ENCODE data around the gene SLC6A15.

The SLC6A15 gene

DNA sequence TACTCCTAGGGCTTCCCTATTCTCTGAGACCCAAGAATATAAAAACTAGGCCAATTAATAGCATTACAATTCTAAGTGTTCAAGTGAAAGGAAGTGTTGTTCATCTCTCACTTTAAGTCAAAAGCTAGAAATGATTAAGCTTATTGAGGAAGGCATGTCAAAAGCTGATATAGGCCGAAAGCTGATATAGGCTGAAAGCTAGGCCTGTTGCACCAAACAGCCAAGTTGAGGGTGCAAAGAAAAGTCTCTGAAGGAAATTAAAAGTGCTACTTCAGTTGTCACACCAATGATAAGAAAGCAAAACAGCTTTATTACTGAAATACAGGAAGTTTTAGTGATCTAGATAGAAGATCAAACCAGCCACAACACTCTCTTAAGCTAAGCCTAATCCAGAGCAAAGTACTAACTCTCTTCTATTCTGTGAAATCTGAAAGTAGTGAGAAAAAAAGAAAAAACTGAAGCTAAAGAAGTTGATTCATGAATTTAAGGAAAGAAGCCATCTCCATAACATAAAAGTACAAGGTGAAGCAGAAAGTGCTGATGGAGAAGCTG, 68.9 kb downstream of the SLC6A15 start:
- Mint-ChIP-seq H3K4me1 (no peaks in the 10 kb centered on the region), H3K9me3 (no peaks in the 10 kb centered on the region), H3K4me3 (no peak overlapping the region), H3K36me3 (ENCODE audit: low read depth) (no peaks in the 10 kb centered on the region), H3K27ac (no peak overlapping the region), H3K27me3 (no peaks in the 10 kb centered on the region)
- ATAC-seq (no peak), DNase-seq (no peak)

DNA sequence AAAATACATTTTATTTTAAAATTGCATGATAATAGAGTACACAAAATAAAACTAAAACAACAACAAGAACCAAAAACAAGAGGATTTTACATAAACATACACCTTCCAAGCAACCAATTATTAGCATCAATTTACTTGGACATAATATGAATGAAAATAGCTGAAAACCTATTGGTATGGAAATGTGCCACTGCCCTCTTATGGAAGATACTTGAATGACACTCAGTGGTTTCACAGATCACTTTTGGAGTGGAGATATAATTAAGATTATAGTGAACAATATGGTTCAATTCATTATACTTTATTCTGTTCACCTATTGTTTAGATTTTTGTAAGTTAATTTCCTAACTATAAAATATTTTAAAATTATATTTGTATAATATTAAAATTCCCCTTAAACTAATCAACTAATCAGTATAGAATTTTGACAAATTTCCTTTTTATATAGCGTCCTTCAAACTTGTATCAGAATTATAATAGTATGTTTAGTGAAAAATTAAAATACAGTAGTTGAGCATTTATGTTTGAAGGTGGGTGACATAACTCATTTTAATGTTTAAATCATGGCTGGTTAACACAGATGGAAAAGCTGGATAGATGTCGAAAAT, 70.1 kb downstream of the SLC6A15 start:
- Mint-ChIP-seq H3K4me3 (no peak overlapping the region), H3K27me3 (no peaks in the 10 kb centered on the region), H3K9me3 (no peaks in the 10 kb centered on the region), H3K36me3 (ENCODE audit: low read depth) (no peaks in the 10 kb centered on the region), H3K4me1 (no peaks in the 10 kb centered on the region), H3K27ac (no peak overlapping the region)
- ATAC-seq (no peak), DNase-seq (no peak)

DNA sequence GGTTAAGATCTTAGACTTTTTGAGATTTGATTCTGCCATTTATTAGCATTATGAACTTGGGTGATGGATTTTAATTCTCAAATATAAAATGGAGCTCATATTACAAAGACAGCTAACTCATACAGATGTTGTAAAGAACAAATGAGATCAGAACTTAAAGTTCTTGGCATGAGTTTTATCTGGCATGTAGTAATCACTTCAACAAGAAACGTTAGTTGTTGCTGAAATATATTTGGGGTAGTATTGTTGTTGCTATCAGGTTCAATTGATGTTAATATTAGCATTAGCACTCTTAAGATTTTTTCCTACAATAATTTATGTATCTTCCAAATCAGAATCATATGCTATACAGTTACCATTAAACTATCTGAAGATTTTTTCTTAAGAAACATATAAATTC, 71.0 kb downstream of the SLC6A15 start:
- Mint-ChIP-seq H3K4me3 (no peak overlapping the region), H3K9me3 (no peaks in the 10 kb centered on the region), H3K27ac (no peak overlapping the region), H3K27me3 (no peaks in the 10 kb centered on the region), H3K4me1 (no peaks in the 10 kb centered on the region), H3K36me3 (ENCODE audit: low read depth) (no peaks in the 10 kb centered on the region)
- DNase-seq (no peak), ATAC-seq (no peak)

DNA sequence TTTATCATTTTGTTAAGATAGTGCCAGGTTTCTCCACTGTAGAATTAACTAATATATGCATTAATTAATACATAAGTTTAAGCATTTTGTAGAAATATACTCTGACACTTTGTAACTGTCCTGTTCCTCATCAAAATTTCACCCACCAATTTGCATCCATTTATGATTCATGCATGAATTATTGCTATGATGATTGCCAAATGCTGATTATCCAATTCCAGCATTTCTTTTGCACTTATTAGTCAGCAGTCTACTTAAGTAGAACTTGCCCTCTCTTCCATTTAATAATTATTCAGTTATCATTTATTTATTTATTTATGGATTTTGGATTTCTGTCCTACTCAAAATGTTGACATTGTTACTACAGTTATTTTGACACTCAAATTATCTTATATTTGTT, 72.2 kb downstream of the SLC6A15 start:
- ATAC-seq, result no peak
- H3K4me1 Mint-ChIP-seq, result no peaks in the 10 kb centered on the region
- no peak for DNase-seq
- H3K4me3 Mint-ChIP-seq, result no peak overlapping the region
- H3K9me3 Mint-ChIP-seq, result no peaks in the 10 kb centered on the region
- H3K36me3 Mint-ChIP-seq (ENCODE audit: low read depth), result no peaks in the 10 kb centered on the region
- no peak overlapping the region for H3K27ac Mint-ChIP-seq
- no peaks in the 10 kb centered on the region for H3K27me3 Mint-ChIP-seq

- Mint-ChIP-seq H3K27ac (no peak overlapping the region), H3K36me3 (ENCODE audit: low read depth) (no peaks in the 10 kb centered on the region), H3K9me3 (no peaks in the 10 kb centered on the region), H3K4me1 (no peaks in the 10 kb centered on the region), H3K27me3 (peaks cover 2% of the 10 kb centered on the region), H3K4me3 (no peak overlapping the region)
- DNase-seq (no peak), ATAC-seq (no peak)
Observed at GRCh38 chr12:84826925-84827324, 85.7 kb downstream of the SLC6A15 start.

DNA sequence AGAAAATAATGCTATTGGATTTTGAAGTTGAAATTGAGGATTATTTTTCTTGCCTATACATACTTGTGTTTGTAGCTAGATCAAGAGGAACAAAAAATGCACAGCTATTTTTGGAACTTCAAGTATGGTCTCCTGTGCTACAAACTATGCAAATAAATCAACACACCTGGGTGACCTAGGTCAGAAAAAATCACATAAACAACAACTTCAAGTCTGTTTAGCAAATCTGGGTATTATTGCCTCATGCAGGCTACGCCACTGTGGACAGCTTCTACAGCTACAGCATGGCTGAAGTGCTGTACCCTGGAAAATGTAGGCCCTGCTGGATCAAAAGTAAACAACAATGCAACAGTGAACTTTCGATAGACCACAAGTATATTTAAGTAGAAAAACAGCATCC, 87.5 kb downstream of the SLC6A15 start:
- DNase-seq (no peak), ATAC-seq (no peak)
- peaks cover 2% of the 10 kb centered on the region for H3K27me3 Mint-ChIP-seq
- no peaks in the 10 kb centered on the region for H3K4me1 Mint-ChIP-seq
- no peaks in the 10 kb centered on the region for H3K9me3 Mint-ChIP-seq
- H3K27ac Mint-ChIP-seq, result no peak overlapping the region
- no peak overlapping the region for H3K4me3 Mint-ChIP-seq
- H3K36me3 Mint-ChIP-seq (ENCODE audit: low read depth), result no peaks in the 10 kb centered on the region

DNA sequence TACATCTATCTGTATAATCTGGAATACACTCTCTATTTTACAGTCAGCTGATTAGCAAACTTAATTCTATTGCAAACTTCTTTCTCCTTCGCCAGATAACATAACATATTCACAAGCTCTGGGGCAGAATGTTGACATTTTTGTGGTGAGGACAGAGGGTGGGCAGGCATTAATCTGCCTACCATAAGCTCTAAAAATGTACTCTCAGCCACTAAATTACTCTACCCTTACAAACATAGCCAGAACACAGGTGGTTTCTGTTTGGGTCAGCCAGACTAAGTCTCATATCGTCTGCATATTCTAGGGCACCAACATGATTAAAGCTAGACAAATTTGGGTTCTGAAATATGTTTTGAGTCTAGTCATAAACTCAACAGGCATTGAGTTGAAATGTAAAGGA, 90.1 kb downstream of the SLC6A15 start:
- Mint-ChIP-seq H3K4me1 (no peaks in the 10 kb centered on the region), H3K36me3 (ENCODE audit: low read depth) (no peaks in the 10 kb centered on the region), H3K4me3 (no peak overlapping the region), H3K27ac (no peak overlapping the region), H3K27me3 (no peaks in the 10 kb centered on the region), H3K9me3 (peaks cover 3% of the 10 kb centered on the region)
- no peak for DNase-seq
- ATAC-seq, result no peak

DNA sequence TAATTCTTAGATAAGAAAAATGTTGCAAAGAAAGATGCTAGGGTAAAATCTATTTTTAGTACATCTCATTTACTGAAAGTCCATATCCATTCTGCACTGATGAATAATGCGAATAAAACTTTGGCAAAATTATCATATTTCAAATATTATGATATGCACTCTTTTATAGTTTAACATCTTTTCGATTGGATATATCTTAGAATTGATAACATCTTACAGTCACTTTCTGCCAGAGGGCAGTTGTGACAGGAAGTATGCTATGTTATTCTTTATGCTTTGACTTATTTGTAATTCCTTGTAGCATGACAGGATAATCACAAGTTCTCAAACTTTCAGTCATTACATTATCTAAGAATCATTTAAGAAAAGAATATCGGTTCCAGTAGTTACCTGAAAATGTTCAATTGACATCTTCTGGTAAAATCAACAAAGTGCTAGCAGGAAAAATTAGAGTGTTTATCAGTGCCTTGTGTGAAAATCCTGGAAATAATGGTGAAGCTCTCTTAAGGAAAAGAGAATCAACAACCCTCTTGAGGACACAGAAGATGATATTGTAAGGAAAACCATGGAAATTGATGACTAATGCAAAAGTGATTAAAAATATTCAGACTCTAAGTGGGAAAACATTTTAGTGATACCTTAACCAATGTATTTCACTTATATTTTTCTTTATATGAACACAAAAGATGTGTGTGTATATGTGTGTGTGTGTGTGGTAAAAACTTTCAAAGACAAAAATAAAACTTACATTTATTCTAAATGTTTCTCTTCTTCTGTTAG, 95.5 kb downstream of the SLC6A15 start:
- H3K36me3 Mint-ChIP-seq (ENCODE audit: low read depth), result no peaks in the 10 kb centered on the region
- H3K4me1 Mint-ChIP-seq, result no peaks in the 10 kb centered on the region
- no peak for DNase-seq
- H3K9me3 Mint-ChIP-seq, result peaks cover 3% of the 10 kb centered on the region
- H3K4me3 Mint-ChIP-seq, result no peak overlapping the region
- H3K27ac Mint-ChIP-seq, result no peak overlapping the region
- ATAC-seq, result no peak
- H3K27me3 Mint-ChIP-seq, result no peaks in the 10 kb centered on the region

DNA sequence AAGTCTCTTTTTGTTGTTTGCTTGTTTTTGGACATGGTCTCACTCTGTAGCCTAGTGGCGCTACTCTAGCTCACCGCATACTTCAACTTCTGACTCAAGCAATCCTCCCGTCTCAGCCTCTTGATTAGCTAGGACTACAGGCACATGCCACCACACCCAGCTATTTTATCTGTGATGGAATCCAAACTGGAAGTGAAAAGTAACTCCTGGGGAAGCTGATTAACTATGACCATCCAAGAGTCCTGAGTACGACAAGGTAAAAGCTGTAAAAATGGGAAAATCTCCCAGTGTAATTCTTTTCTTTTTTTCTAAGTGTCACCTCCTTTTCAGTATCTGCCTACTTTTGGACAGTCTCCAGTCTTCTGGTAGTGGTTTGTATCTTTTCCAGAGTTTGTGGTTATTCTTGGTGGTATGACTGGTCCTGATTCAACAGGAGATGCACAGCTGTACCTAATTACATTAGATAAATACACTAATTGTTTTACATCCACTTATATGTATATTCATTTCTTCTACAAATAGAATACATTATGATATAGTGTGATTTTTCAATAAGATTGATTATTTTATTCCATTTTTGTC, 97.8 kb downstream of the SLC6A15 start:
- Mint-ChIP-seq H3K9me3 (peaks cover 3% of the 10 kb centered on the region), H3K27ac (no peak overlapping the region), H3K4me1 (no peaks in the 10 kb centered on the region), H3K4me3 (no peak overlapping the region), H3K36me3 (ENCODE audit: low read depth) (no peaks in the 10 kb centered on the region), H3K27me3 (no peaks in the 10 kb centered on the region)
- no peak for ATAC-seq
- DNase-seq, result no peak

- Mint-ChIP-seq H3K4me1 (no peaks in the 10 kb centered on the region), H3K4me3 (no peak overlapping the region), H3K27ac (no peak overlapping the region), H3K36me3 (ENCODE audit: low read depth) (no peaks in the 10 kb centered on the region), H3K27me3 (no peaks in the 10 kb centered on the region), H3K9me3 (peaks cover 3% of the 10 kb centered on the region)
- ATAC-seq (no peak), DNase-seq (no peak)
Observed at GRCh38 chr12:84813780-84814663, 98.6 kb downstream of the SLC6A15 start.

DNA sequence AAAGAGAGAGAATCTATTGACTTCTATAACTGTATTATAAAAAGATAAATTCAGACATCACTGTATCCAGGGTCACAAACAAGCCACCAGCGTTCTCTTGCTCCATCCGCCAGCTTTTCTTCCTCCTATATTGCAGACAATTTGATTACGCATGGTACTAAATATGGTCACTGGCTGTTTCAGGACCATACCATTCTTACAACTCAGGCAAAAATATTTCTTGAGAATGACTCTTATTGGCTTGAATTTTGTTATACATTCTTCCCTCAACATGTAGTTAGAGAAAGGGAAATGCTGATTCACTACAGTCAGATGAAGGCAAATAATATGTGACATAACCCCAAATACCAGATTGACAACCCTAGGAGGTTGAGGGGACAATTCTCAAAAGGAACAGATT, 101.3 kb downstream of the SLC6A15 start:
- DNase-seq (no peak), ATAC-seq (no peak)
- Mint-ChIP-seq H3K4me1 (no peaks in the 10 kb centered on the region), H3K9me3 (no peaks in the 10 kb centered on the region), H3K4me3 (no peak overlapping the region), H3K27ac (no peak overlapping the region), H3K36me3 (ENCODE audit: low read depth) (no peaks in the 10 kb centered on the region), H3K27me3 (no peaks in the 10 kb centered on the region)

DNA sequence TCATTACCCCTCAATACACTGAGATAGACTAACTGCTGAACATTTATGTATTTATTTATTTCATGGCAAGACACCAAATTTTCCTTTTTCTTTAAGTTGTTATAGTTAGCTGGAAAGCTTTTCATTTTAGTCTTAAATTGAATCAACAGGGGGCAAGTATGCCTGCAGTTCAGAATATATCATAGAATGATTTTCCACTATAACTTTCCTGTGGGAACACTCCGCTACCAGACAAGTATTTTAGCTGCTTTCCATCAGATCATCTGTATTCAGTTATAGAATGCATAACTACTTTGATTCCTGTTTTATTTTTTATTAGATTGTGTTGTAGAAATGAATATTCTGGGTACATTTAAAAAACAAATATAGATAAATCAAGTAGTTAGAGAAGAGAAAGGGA, 102.0 kb downstream of the SLC6A15 start:
- Mint-ChIP-seq H3K27me3 (no peaks in the 10 kb centered on the region), H3K36me3 (ENCODE audit: low read depth) (no peaks in the 10 kb centered on the region), H3K9me3 (no peaks in the 10 kb centered on the region), H3K4me3 (no peak overlapping the region), H3K4me1 (no peaks in the 10 kb centered on the region), H3K27ac (no peak overlapping the region)
- DNase-seq (no peak), ATAC-seq (no peak)

Data from activated naive CD8-positive, alpha-beta T cell treated with anti-CD3 and anti-CD28 coated beads, Interleukin-2, amount 50 U/mL, for 24 hours (primary cell).